Measurements from ENCODE around the gene MYH4.

The MYH4 gene

DNA sequence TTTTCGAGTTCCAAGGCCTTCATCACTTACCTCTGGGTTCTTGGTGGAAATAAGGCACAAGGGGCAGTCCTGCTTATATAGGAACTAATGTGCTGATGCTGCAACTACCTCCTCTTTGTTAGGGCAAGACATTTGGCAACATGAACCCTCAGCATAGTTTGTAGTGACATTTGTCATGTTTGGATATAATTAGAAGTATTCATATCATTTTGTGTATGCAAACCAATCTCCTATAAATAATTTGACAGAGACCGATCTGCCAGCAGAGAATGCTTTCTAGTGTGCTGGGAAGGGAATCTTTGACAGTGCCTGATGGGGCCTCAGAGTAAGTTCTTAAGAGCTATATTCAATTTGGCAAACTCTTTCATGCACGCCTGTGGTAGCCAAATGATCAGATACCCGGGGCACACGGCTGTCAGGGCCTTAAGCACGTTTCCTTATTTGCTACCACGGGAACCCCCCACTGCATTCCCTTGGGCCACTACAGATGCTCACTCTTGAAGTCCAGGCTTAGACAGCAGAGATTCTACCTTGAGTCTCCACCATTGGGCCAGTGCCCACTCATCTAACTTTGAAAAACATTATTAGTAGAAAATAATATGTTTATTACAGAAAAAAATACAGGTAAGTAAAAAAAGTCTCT lies 47.3 kb downstream of the MYH4 start, which contains the start of gene MYH8:
Gene MYH8 (minus strand): TSS at position 51 of the 643 bp plus-strand sequence. CDS start 1,723 bp downstream, outside the sequence.
- H3K4me3 ChIP-seq (ENCODE audit: low read depth, low read length), result no peak within 1 kb of the TSS

DNA sequence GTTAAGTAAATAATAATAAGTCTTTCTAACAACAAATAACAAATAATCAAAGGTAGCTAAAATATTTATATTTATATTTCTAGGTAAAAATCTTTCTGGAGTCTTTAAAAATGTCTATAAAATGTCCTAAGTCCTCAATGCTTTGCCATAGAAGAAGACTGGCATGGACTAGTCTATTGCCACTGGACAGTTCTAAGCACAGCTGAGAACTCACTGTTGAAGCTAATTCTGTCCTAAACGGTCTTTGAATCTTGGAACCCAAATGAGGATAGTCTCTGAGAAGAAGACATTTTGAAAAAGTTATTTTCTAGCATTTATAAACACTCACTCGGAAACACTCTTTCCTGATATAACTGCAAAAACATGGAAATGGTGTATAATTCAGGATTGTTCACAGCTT lies 48.1 kb downstream of the MYH4 start:
- no peak overlapping the region for H3K4me3 ChIP-seq (ENCODE audit: low read depth, low read length)

- no peak overlapping the region for H3K4me3 ChIP-seq (ENCODE audit: low read depth, low read length)
Measured at GRCh38 chr17:10420811-10421210, 48.5 kb downstream of the MYH4 start.

GRCh38 chr17:10417431-10417830 lies 51.9 kb downstream of the MYH4 start:
- H3K4me3 ChIP-seq (ENCODE audit: low read depth, low read length), result no peak overlapping the region

GRCh38 chr17:10415161-10415560 lies 54.2 kb downstream of the MYH4 start:
- no peak overlapping the region for H3K4me3 ChIP-seq (ENCODE audit: low read depth, low read length)

- no peak overlapping the region for H3K4me3 ChIP-seq (ENCODE audit: low read depth, low read length)
Measured at GRCh38 chr17:10403589-10403988, 65.8 kb downstream of the MYH4 start.

- no peak overlapping the region for H3K4me3 ChIP-seq (ENCODE audit: low read depth, low read length)
Measured at GRCh38 chr17:10398352-10398751, 71.0 kb downstream of the MYH4 start.

GRCh38 chr17:10396524-10397163 lies 72.7 kb downstream of the MYH4 start:
- no peak overlapping the region for H3K4me3 ChIP-seq (ENCODE audit: low read depth, low read length)

DNA sequence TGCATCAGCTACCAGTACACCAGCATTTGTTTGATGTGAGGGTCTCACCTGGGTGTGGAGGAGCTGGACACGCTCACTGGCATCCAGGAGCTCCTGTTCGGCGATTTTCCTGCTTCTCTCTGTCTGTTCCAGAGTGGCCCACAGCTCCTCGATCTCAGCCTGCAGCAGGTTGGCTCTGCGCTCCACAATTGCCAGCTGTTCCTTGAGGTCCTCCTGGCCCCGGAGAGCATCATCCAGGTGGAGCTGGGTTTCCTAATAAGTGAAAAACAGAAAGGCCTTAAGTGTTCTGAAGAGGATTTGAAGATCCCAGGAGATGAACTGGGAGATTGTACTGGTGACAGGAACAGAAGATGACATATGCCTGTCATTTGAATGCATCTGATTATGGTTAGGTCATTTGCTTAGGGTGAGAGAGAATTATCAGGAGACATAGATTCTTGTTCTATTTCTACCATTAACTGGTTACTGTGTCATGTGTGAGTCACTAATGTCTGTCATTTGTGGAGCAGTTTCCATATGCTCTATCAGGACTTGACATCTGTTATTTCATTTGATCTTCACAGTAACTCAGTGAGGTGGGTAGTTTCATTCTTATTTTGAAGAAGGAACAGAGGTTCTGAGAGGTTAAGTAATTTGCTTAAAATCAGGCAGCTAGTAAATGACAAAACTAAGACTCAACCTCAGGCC lies 75.0 kb downstream of the MYH4 start:
- H3K4me3 ChIP-seq (ENCODE audit: low read depth, low read length), result no peak overlapping the region

Data from iPS-11a (cell line).